ENCODE data around the gene PRR33. TPM values are rescaled to one million over a fixed set of nuclear protein-coding genes. Genes with fewer than 3 reads are reported as not detected.
"Not testable (repeated sequence)": the region's sequence is repeated elsewhere in the genome, so short reads cannot be mapped to it uniquely, and the experiment has no call there.

The PRR33 gene
- under 1 TPM in 4 of 6 donors, not detected in 2; 0.08 to 0.44 (median 0.16) TPM for polyA plus RNA-seq (ENCODE audit: low read depth in 6 of 6)

DNA sequence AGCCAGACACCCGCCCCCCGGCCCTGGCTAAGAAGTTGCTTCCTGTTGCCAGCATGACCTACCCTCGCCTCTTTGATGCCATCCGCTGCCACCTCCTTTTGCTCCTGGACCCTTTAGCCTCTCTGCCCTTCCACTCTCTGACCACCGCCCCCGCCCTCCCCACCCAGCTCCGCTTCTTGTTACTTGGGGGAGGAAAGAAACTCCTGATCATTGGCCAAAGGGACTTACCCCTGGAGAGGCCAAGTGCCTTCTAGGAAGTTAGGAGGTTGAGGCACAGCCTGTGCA is at the start of gene PRR33:
TSS of gene PRR33 (minus strand) at position 65 of the 285 bp plus-strand sequence. CDS start 1,311 bp downstream, outside the sequence.
- Mint-ChIP-seq H3K4me1 (peaks cover 29 to 56% (median 42%) of the 10 kb centered on the region in 3 donors), H3K9me3 (peaks cover 0 to 8% (median 0%) of the 10 kb centered on the region in 7 donors), H3K27ac (peak within 1 kb of the TSS in 3 of 6 donors; percentile 29 to 60 (median 32)), H3K36me3 (peaks cover 0 to 6% of the 10 kb centered on the region in 2 donors), H3K27me3 (no peaks in the 10 kb centered on the region), H3K4me3 (peak within 1 kb of the TSS in 5 of 8 donors; percentile 15 to 58 (median 26))
- ATAC-seq (ENCODE audit: low read depth in 2 of 2) (peak in 1 of 2 donors; percentile 14), DNase-seq (no peak)

DNA sequence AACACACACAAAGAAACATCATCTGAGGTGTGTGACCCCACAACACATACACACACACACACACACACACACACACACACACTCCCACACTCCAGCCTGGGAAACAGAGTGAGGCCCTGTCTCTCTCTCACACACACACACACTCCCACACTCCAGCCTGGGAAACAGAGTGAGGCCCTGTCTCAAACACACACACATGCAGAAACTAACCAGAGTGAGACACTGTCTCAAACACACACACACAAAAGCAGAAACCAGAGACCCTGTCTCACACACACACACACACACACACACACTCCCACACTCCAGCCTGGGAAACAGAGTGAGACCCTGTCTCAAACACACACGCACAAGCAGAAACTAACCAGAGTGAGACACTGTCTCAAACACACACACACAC is 48.1 kb upstream of the PRR33 start:
- H3K9me3 Mint-ChIP-seq; DNase-seq; H3K36me3 Mint-ChIP-seq; ATAC-seq (ENCODE audit: low read depth in 2 of 2); H3K27me3 Mint-ChIP-seq; H3K4me3 Mint-ChIP-seq: not testable (repeated sequence)
- peak overlapping the region in 5 of 6 donors; percentile 49 to 90 (median 73) for H3K27ac Mint-ChIP-seq
- peaks cover 2 to 11% (median 8%) of the 10 kb centered on the region in 3 donors for H3K4me1 Mint-ChIP-seq

DNA sequence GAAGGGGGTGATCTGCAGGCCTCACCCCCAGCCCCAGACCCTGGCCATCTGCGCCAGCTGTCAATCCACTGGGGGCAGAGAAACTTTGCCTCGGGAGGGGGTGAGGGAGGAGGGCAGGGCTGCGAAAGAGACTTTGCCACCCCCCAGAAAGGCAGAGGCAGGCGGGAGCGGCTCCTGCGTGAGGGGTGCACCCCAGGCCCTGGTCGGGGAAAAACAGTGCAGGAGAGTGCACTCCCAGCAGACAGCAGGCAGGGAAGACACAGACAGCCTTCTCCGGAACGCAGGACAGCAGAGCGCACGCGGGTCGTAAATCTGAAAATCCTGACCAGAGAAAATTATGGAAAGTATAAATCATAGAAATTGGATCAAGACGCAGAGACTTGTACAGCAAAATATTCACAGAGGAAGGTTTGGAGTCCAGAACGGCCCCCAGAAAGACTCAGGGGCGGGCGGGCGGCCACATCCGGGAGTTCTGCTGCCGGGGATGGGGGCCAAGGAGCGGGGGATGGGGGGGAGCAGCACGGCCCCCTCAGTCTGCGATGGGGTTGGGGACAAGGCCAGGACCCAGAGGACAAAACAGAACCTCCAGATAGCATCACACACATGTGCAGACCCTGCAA is 47.4 kb upstream of the PRR33 start:
- Mint-ChIP-seq H3K27me3 (peaks cover 0 to 8% (median 4%) of the 10 kb centered on the region in 3 donors), H3K4me1 (peaks cover 2 to 11% (median 8%) of the 10 kb centered on the region in 3 donors), H3K27ac (peak overlapping the region in 1 of 6 donors; percentile 72), H3K4me3 (peak overlapping the region in 1 of 8 donors; percentile 2), H3K36me3 (no peaks in the 10 kb centered on the region), H3K9me3 (no peaks in the 10 kb centered on the region)
- no peak for ATAC-seq (ENCODE audit: low read depth in 2 of 2)
- no peak for DNase-seq

DNA sequence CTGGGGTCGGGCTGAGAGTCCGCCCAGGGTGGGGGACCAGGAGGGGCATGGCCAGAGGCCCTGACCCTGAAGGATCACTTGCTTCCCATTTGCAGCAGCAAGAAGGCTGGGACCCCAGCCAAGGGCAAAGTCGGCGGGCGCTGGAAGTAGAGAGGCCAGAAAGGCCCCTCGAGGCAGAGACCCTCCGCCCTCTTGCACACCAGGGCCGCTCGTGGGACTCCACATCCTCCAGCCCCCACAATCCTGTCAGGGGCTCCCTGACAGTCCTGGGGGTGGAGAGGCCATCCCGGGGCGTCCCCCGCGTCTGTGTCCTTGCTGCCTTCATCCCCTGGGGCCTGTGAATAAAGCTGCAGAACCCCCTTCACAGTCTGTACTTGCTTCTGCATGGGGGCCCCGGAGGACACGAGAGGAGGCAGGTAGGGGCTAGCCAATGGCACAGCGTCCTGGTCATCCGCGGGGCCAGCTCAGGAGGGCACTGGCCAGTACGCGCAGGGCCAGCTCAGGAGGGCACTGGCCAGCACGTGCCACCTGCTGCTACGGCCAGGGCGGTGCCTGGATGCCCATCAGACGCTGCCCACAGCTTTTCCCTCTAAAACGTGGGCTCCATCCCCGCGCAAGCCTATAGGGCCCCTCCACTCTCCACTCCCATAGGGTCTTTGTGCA is 46.8 kb upstream of the PRR33 start:
- no peak for ATAC-seq (ENCODE audit: low read depth in 2 of 2)
- DNase-seq, result no peak
- Mint-ChIP-seq H3K36me3 (peaks cover 0 to 3% of the 10 kb centered on the region in 2 donors), H3K27me3 (peaks cover 4 to 13% (median 6%) of the 10 kb centered on the region in 3 donors), H3K9me3 (no peaks in the 10 kb centered on the region), H3K4me3 (no peak overlapping the region), H3K4me1 (peaks cover 2 to 11% (median 8%) of the 10 kb centered on the region in 3 donors), H3K27ac (peak overlapping the region in 1 of 6 donors; percentile 72)

DNA sequence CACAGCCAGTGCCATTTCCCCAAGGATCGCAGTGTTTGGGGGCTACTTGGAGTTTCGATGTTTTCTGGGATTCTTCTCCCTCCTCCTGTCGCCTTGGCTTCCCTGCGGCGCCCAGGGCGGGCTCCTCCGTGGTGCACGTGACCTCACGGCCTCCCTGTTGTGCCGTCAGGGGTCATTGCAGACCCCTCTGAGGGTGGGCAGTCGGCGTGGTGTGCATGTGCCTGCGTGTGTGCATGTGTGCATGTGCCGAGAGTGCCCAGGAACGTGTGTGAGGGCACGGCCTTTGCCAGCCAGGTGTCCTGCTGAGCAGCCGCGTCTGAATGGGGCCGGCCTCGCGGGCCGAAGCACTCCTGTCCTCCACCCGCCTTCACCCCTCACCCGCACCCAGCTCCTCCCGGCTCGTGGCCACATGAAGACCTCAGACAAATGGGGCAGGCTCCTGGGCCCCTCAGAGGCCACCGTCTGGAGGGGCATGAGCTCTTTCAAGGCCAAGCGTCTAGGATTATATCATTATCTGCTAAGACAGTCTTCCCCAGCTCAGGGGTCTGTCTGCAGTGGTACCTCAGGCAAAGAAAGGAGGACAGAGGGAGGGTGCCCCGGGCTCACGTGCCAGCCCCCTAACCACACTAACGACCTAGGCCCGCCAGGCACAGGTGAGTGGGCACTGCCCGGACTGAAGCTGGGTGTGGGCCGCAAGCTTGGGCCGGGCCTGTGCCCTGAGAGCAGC is 46.1 kb upstream of the PRR33 start:
- DNase-seq (no peak), ATAC-seq (ENCODE audit: low read depth in 2 of 2) (no peak)
- H3K4me1 Mint-ChIP-seq, result peaks cover 2 to 17% (median 8%) of the 10 kb centered on the region in 3 donors
- peaks cover 10 to 20% (median 13%) of the 10 kb centered on the region in 3 donors for H3K27me3 Mint-ChIP-seq
- peak overlapping the region in 1 of 8 donors; percentile 47 for H3K4me3 Mint-ChIP-seq
- peaks cover 0 to 10% of the 10 kb centered on the region in 2 donors for H3K36me3 Mint-ChIP-seq
- H3K9me3 Mint-ChIP-seq, result peaks cover 0 to 6% (median 0%) of the 10 kb centered on the region in 7 donors
- no peak overlapping the region for H3K27ac Mint-ChIP-seq

DNA sequence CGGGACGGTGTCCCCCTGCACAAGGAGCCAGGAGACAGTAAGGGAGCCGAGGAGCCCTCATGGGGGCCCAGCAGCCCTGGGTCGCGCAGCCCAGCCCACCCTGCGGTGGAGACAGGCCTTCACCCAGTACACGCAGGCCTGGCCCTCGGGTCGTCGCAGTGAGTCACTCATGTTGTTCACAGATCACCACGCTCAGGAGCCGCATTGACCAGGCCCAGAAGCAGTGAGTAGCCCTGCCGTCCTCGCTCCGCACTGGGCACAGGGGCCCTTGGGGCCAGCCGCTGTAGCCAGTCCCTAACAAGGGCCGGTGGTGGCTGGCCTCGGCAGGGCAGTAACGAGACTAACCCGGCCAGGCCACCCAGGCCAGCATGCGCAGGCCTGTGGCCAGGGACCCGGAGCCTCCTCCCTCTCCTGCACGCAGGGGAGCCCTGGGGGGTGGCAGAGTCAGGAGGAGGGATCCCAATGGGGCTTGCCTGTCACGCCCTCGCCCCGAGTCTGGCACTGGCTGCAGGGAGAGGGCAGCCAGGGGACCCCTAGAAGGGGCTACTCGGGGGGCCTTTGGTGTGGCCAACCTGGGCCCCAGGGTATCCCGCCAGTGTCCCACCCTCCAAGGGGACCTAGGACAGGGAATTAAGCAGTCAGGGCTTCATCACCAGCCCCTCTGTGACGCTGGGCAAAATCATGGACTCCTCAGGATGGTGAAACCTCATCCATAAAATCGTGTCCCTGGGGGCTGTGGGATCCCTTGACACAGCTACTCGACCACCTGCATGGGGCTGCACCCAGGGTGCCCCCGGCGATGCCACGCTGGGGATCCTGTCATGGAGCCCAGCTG is 45.3 kb upstream of the PRR33 start:
- ATAC-seq (ENCODE audit: low read depth in 2 of 2) (no peak), DNase-seq (no peak)
- Mint-ChIP-seq H3K27ac (no peak overlapping the region), H3K27me3 (peaks cover 13 to 26% (median 21%) of the 10 kb centered on the region in 3 donors), H3K4me1 (peaks cover 2 to 18% (median 8%) of the 10 kb centered on the region in 3 donors), H3K4me3 (no peak overlapping the region), H3K36me3 (peaks cover 0 to 11% of the 10 kb centered on the region in 2 donors), H3K9me3 (peaks cover 0 to 6% (median 0%) of the 10 kb centered on the region in 7 donors)

DNA sequence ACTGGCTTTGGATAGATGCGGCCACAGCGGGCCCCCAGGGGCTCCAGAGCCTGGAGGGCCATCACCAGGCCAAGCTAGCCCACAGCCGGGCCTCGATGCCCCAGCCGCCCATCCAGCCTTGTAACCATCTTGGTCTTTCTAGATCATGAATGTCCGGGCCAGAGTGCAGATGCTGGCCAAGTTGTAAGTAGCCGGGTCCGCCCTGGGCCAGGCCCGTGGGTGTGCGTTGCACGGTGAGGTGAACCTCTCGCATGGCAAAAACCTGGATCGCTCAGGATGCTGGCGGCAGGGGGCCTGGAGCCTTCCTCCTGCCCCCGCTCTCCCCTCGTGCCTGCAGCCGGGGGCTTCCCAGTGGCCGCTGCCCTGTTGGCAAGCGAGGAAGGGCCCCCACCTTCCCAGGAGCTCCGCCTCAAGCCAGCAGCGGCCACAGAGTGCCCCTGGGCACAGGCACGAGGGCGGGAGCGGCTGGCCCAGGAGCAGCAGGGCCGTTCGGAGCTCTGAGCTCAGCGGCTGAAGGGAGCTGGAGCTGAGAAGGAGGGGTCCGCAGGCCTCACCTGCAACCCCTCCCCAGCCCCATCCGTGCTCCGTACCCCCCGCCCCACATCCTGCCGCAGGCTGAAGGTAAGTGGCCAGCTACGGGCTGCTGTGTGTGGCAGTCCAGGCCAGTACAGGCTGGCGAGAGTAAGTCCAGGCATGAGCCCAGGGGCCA is 44.5 kb upstream of the PRR33 start:
- H3K27me3 Mint-ChIP-seq, result peaks cover 21 to 34% (median 29%) of the 10 kb centered on the region in 3 donors

DNA sequence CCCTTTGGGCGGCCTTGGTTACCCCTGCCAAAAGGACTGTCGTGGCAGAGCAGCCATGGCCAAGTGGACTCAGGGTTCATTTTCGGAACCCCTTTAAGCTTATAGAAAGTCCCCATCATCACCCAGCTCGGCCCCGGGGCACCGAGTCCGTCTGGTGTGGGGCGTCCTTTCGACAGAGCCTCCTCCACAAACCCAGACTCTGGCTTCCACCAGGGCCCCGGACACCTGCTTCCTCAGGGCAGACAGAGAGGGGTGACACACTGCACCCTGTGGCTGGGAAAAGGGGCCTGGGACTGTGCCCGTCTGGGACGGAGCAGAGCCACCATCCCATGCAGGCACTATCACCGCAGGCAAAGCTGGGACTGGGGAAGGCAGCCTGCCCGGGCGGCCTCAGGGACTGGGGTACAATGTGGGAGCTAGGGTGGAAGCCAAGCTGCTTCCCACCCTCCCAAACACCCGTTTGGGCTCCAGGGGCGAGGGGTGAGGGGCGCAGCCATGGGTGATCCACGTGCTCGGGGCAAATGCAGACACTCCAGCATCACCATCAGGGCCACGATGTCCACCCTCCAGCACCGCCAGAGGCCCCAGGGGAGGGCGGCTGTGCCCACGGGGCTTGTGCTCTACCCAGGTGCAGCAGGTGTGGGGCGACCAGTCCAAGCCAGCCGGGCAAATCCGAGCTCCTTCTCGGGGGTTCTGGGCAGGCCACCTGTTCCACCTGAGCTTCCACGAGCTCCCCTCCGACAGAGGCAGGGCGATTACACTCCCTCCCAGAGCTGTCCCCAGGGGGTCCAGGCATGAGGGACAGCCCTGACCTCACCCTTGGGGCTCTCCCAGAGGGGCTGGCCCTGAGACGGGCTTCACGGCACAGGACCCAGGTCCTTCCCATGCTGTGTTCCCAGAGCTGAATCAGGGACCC is 43.7 kb upstream of the PRR33 start:
- Mint-ChIP-seq H3K9me3 (peaks cover 0 to 6% (median 0%) of the 10 kb centered on the region in 7 donors), H3K4me1 (peaks cover 2 to 18% (median 7%) of the 10 kb centered on the region in 3 donors), H3K4me3 (no peak overlapping the region), H3K36me3 (peaks cover 0 to 11% of the 10 kb centered on the region in 2 donors), H3K27ac (no peak overlapping the region), H3K27me3 (peaks cover 23 to 34% (median 29%) of the 10 kb centered on the region in 3 donors)
- no peak for ATAC-seq (ENCODE audit: low read depth in 2 of 2)
- no peak for DNase-seq

More for the DNA sequence above, 44.5 kb upstream of the PRR33 start:
- ATAC-seq (ENCODE audit: low read depth in 2 of 2), result no peak
- peaks cover 0 to 11% of the 10 kb centered on the region in 2 donors for H3K36me3 Mint-ChIP-seq
- peaks cover 0 to 6% (median 0%) of the 10 kb centered on the region in 7 donors for H3K9me3 Mint-ChIP-seq
- no peak overlapping the region for H3K27ac Mint-ChIP-seq
- H3K4me3 Mint-ChIP-seq, result no peak overlapping the region
- H3K4me1 Mint-ChIP-seq, result peaks cover 2 to 18% (median 8%) of the 10 kb centered on the region in 3 donors
- no peak for DNase-seq

DNA sequence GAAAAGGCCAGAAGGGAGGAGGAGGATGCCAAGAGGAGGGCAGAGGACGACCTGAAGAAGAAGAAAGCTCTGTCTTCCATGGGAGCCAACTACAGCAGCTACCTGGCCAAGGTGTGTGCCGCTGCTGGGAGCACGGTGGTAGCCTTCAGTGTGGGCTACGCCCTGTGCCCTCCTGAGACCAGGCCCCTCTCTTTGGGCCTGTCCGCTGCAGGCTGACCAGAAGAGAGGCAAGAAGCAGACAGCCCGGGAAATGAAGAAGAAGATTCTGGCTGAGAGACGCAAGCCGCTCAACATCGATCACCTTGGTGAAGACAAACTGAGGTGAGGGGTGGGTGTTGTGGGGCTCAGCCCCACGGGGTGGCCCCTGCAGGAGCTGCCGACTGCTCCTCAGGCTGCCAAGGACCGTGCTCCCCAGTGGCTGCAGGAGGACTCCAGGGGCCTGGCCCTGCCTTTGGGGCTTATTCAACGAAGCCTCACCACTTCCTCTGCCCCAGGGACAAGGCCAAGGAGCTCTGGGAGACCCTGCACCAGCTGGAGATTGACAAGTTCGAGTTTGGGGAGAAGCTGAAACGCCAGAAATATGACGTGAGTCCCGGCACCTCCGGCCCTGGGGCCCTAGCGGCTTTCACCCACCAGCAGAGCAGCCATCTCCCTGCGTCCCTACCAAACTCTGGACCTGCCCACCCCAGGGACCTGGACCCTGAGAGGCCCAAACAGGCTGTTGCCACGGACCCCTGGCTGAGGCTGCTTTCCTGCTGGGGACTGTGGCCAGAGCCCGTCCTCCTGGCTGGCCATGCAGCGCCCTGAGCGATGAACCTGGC is 42.9 kb upstream of the PRR33 start:
- Mint-ChIP-seq H3K4me1 (peaks cover 0 to 10% (median 2%) of the 10 kb centered on the region in 3 donors), H3K4me3 (no peak overlapping the region), H3K9me3 (peaks cover 0 to 6% (median 0%) of the 10 kb centered on the region in 7 donors), H3K27ac (no peak overlapping the region), H3K27me3 (peaks cover 25 to 34% (median 29%) of the 10 kb centered on the region in 3 donors), H3K36me3 (peaks cover 0 to 11% of the 10 kb centered on the region in 2 donors)
- ATAC-seq (ENCODE audit: low read depth in 2 of 2) (no peak), DNase-seq (no peak)

DNA sequence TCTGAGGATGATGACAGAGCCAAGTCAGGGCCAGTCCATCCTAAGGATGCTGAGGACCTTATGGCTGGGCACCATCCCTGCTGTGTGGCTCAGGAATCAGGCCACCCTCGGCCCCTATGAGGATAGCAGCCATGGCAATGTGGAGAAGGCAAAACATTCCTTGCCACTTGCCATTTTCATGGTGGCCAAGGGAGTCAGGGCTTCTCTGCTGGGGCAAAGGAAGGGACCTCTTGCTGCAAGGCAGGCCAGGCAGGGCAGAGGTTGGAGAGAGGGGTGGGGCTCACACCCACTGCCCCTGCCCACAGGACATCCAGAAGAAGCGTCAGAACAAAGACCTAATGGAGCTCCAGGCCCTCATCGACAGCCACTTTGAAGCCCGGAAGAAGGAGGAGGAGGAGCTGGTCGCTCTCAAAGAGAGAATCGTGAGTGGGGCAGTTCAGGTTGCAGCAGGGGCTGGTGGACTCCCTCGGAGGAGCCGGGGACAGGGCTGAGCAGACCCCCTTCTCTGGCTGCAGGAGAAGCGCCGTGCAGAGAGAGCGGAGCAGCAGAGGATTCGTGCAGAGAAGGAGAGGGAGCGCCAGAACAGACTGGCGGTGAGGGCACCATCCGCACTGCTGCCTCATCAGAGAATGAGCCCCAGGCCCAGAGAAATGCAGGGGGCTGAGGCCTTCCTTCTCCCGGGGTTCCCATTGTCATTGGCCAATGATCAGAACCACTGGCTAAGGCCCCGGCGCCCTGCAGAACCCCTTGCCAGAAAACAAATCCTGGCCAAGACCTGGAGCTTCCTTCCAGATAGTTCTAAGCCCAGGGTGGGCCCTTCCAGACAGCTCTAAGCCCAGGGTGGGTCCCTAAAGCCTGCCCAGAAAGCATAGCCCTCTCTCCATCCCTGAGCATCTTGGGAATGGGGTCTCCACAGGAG is 42.0 kb upstream of the PRR33 start:
- ATAC-seq (ENCODE audit: low read depth in 2 of 2) (no peak), DNase-seq (no peak)
- H3K27ac Mint-ChIP-seq, result no peak overlapping the region
- no peak overlapping the region for H3K4me3 Mint-ChIP-seq
- H3K9me3 Mint-ChIP-seq, result peaks cover 0 to 6% (median 0%) of the 10 kb centered on the region in 7 donors
- H3K27me3 Mint-ChIP-seq, result peaks cover 21 to 29% (median 28%) of the 10 kb centered on the region in 3 donors
- peaks cover 0 to 11% of the 10 kb centered on the region in 2 donors for H3K36me3 Mint-ChIP-seq
- peaks cover 0 to 7% (median 0%) of the 10 kb centered on the region in 3 donors for H3K4me1 Mint-ChIP-seq

Data from naive B cell (primary cell).